Neuronal stem cell (in vitro differentiated cells): ENCODE results near the gene TAP1.
A peak's percentile ranks its signal among the peaks of the same experiment; 100 is the strongest.

Experiments used
- DNase-seq: peaks from one replicate; pipeline ENCODE4 v3.0.0-alpha.2; 2013; ENCODE audit warnings: low spot score
- H2AFZ ChIP-seq: one replicate; pipeline ENCODE4 v1.6.1; 2013; ENCODE audit warnings: mild to moderate bottlenecking, low read length, inconsistent platforms
- H2AK5ac ChIP-seq: 2 replicates; pipeline ENCODE4 v1.6.1; 2013; ENCODE audit warnings: low read depth, mild to moderate bottlenecking, inconsistent platforms, low read length, moderate library complexity, mixed read lengths
- H2BK120ac ChIP-seq: 2 replicates; pipeline ENCODE4 v1.6.1; 2013; ENCODE audit warnings: low read depth, mild to moderate bottlenecking, inconsistent platforms, low read length, moderate library complexity, mixed read lengths
- H2BK12ac ChIP-seq: one replicate; pipeline ENCODE4 v1.6.1; 2013; ENCODE audit warnings: low read length, inconsistent platforms
- H2BK15ac ChIP-seq: 2 replicates; pipeline ENCODE4 v1.6.1; 2013; ENCODE audit warnings: mild to moderate bottlenecking, low read length, inconsistent platforms, mixed read lengths
- H2BK5ac ChIP-seq: one replicate; pipeline ENCODE4 v1.6.1; 2013; ENCODE audit warnings: inconsistent platforms, mild to moderate bottlenecking, low read length, moderate library complexity
- H3K14ac ChIP-seq: one replicate; pipeline ENCODE4 v1.6.1; 2013; ENCODE audit warnings: low read length, inconsistent platforms
- H3K18ac ChIP-seq: 2 replicates; pipeline ENCODE4 v1.6.1; 2013; ENCODE audit warnings: low read length, inconsistent platforms
- H3K23ac ChIP-seq: 2 replicates; pipeline ENCODE4 v1.6.1; 2013; ENCODE audit warnings: low read depth, mild to moderate bottlenecking, mixed read lengths, low read length, inconsistent platforms; ENCODE audit not compliant: poor library complexity
- H3K27ac ChIP-seq: replicated peaks from 3 replicates; pipeline ENCODE4 v1.5.1; 2013; ENCODE audit warnings: low read length, inconsistent platforms
- H3K27me3 ChIP-seq, 3 experiments: 2 replicates each; pipeline ENCODE4 v1.6.1; 2013; ENCODE audit warnings: low read length in 3 of 3, mild to moderate bottlenecking in 2 of 3, inconsistent platforms in 1 of 3, low read depth in 1 of 3, mixed read lengths in 1 of 3, moderate library complexity in 1 of 3; ENCODE audit not compliant: control insufficient read depth in 3 of 3, insufficient read depth in 3 of 3
- H3K36me3 ChIP-seq, 2 donors: replicated peaks in 1 of 2; 2 replicates each; pipeline ENCODE4 v1.6.1; 2013; ENCODE audit warnings: low read length in 2 of 2; ENCODE audit not compliant: control insufficient read depth in 2 of 2, insufficient read depth in 2 of 2
- H3K4ac ChIP-seq: 2 replicates; pipeline ENCODE4 v1.6.1; 2013; ENCODE audit warnings: inconsistent platforms, mild to moderate bottlenecking, low read length, moderate library complexity
- H3K4me1 ChIP-seq, 2 donors: 1 replicate in 1 of 2; 2 replicates in 1 of 2; pipeline ENCODE4 v1.6.1; 2013; ENCODE audit warnings: low read length in 2 of 2, low read depth in 1 of 2; ENCODE audit not compliant: control insufficient read depth in 2 of 2, insufficient read depth in 1 of 2
- H3K4me2 ChIP-seq: one replicate; pipeline ENCODE4 v1.6.1; 2013; ENCODE audit warnings: mild to moderate bottlenecking, low read length, inconsistent platforms; ENCODE audit not compliant: insufficient read depth, poor library complexity, severe bottlenecking
- H3K4me3 ChIP-seq, 2 donors: 2 replicates each; pipeline ENCODE4 v1.5.1; 2013; ENCODE audit warnings: low read length in 2 of 2, mild to moderate bottlenecking in 2 of 2, inconsistent platforms in 1 of 2, moderate library complexity in 1 of 2
- H3K79me1 ChIP-seq: one replicate; pipeline ENCODE4 v1.6.1; 2013; ENCODE audit warnings: low read depth, mild to moderate bottlenecking, inconsistent platforms, low read length, moderate library complexity
- H3K9ac ChIP-seq: one replicate; pipeline ENCODE4 v1.6.1; 2013; ENCODE audit warnings: mild to moderate bottlenecking, low read depth, low read length, inconsistent platforms; ENCODE audit not compliant: poor library complexity
- H3K9me3 ChIP-seq, 2 donors: replicated peaks in 1 of 2; 2 replicates each; pipeline versions ENCODE3 to v1.6.1; 2013; ENCODE audit warnings: low read length in 2 of 2, mild to moderate bottlenecking in 2 of 2, inconsistent platforms in 1 of 2, low read depth in 1 of 2, mixed read lengths in 1 of 2, moderate library complexity in 1 of 2; ENCODE audit not compliant: control insufficient read depth in 2 of 2, insufficient read depth in 1 of 2
- H4K8ac ChIP-seq: one replicate; pipeline ENCODE4 v1.6.1; 2013; ENCODE audit warnings: low read depth, mild to moderate bottlenecking, inconsistent platforms, low read length, moderate library complexity
- H4K91ac ChIP-seq: one replicate; pipeline ENCODE4 v1.6.1; 2013; ENCODE audit warnings: low read length, low read depth, mild to moderate bottlenecking, inconsistent platforms; ENCODE audit not compliant: poor library complexity
- WGBS, 2 donors: extraction: QIAGEN DNeasy Blood & Tissue Kit; methylation state at CpG; one replicate each; pipeline ENCODE4 v1.1.7; 2013; ENCODE audit warnings: missing lambda C conversion rate in 2 of 2, mixed read lengths in 1 of 2; ENCODE audit not compliant: insufficient read length in 2 of 2, insufficient replicate concordance in 1 of 2; ENCODE audit errors: extremely low coverage in 2 of 2; 5-methylcytosine and 5-hydroxymethylcytosine counted together

TAP1 gene

DNA sequence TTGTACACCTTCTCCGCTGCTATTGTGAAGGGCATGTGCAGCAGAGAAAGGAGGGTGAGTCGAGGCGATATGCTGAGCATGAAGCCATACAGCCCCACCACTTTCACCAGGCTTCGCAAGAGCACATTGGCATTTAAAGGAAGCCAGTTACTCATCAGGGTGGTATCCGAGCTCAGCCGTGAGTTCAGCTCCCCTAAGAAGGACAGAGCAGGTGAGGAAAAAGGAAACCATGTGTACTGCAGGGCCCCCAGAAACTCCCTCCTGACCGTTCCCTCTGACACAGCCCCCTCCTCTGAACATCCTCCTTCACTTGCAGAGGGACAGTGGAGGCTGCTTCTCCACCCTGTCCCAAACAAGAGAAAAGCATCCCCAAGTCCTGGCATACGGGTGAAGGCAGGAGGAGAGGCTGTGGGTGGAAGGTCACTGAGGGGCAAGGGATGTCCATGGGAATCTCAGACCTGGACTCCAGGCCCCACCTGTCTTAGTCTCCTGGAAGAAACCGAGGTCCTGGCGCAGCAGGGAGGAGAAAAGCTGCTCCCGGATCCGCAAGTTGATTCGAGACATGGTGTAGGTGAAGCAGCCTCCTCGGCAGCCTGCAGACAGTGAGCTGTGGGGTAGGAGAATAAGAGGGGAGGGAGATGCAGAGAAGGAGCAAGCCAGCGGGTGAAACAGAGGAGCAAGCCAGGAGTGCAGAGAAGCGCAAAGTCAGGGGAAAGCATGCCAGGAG lies 18.2 kb downstream of the TAP1 start:
- Histone ChIP-seq H3K14ac (no peak overlapping the region), H2AFZ (no peak overlapping the region), H3K18ac (no peak overlapping the region), H3K9me3 (peaks cover 0 to 3% of the 10 kb centered on the region in 2 donors), H2BK120ac (no peak overlapping the region), H3K36me3 (no peaks in the 10 kb centered on the region), H3K27ac (no peak overlapping the region), H3K23ac (no peak overlapping the region), H2AK5ac (no peak overlapping the region), H2BK12ac (no peak overlapping the region), H3K79me1 (no peaks in the 10 kb centered on the region), H3K4me2 (no peak overlapping the region), H4K8ac (no peak overlapping the region), H3K9ac (no peak overlapping the region), H3K27me3 (peaks cover 0 to 10% (median 0%) of the 10 kb centered on the region in 3 experiments), H2BK5ac (no peak overlapping the region), H3K4me3 (no peak overlapping the region), H3K4me1 (peaks cover 0 to 7% of the 10 kb centered on the region in 2 donors), H2BK15ac (no peak overlapping the region), H3K4ac (no peak overlapping the region), H4K91ac (no peak overlapping the region)
- no CpG with 5 or more reads among the region's 16 CpGs for WGBS, 2 donors
- DNase-seq, result no peak

GRCh38 chr6:32833664-32834063 lies 19.8 kb downstream of the TAP1 start:
- no peak overlapping the region for H4K8ac ChIP-seq
- no peak overlapping the region for H3K18ac ChIP-seq
- H3K79me1 ChIP-seq, result no peaks in the 10 kb centered on the region
- peaks cover 0 to 7% of the 10 kb centered on the region in 2 donors for H3K4me1 ChIP-seq
- no peaks in the 10 kb centered on the region for H3K36me3 ChIP-seq
- H3K9me3 ChIP-seq, result peaks cover 0 to 3% of the 10 kb centered on the region in 2 donors
- H2BK12ac ChIP-seq, result no peak overlapping the region
- H2BK5ac ChIP-seq, result no peak overlapping the region
- no peak overlapping the region for H2AK5ac ChIP-seq
- no peak overlapping the region for H3K27ac ChIP-seq
- no peak overlapping the region for H3K14ac ChIP-seq
- DNase-seq, result no peak
- no peak overlapping the region for H3K9ac ChIP-seq
- no peak overlapping the region for H2BK15ac ChIP-seq
- no peak overlapping the region for H2AFZ ChIP-seq
- H3K4ac ChIP-seq, result no peak overlapping the region
- no peak overlapping the region for H3K23ac ChIP-seq
- no peaks in the 10 kb centered on the region for H3K27me3 ChIP-seq
- no peak overlapping the region for H2BK120ac ChIP-seq
- no CpG with 5 or more reads among the region's 5 CpGs for WGBS, 2 donors
- no peak overlapping the region for H3K4me2 ChIP-seq
- no peak overlapping the region for H3K4me3 ChIP-seq
- no peak overlapping the region for H4K91ac ChIP-seq

DNA sequence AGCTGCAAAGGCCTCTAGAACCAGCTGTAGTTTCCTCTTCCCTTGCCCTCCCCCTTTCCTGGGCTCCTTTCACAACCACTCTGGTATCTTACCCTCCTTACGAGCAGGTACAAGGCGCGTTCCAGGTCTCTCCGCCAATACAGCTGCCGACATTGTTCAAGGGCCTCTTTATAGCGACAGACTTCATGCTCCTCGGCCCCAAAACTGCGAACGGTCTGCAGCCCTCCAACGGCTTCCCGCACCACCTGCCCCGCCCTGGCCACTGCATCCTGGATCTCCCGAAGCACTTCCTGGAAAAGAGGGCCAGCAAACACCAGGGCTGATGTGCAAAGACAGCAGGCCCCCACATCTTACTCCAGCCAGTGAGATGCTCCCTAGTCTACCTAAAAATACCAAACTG lies 21.0 kb downstream of the TAP1 start:
- Histone ChIP-seq H3K36me3 (no peaks in the 10 kb centered on the region), H3K27me3 (no peaks in the 10 kb centered on the region), H3K4ac (no peak overlapping the region), H2BK12ac (no peak overlapping the region), H4K8ac (no peak overlapping the region), H3K18ac (no peak overlapping the region), H3K23ac (no peak overlapping the region), H2AK5ac (peak overlapping the region; percentile 27), H3K14ac (no peak overlapping the region), H3K9ac (no peak overlapping the region), H3K27ac (no peak overlapping the region), H2AFZ (no peak overlapping the region), H3K4me3 (no peak overlapping the region), H3K4me1 (peaks cover 0 to 2% of the 10 kb centered on the region in 2 donors), H3K79me1 (no peaks in the 10 kb centered on the region), H4K91ac (no peak overlapping the region), H2BK120ac (no peak overlapping the region), H3K9me3 (peaks cover 0 to 3% of the 10 kb centered on the region in 2 donors), H2BK15ac (no peak overlapping the region), H2BK5ac (peak overlapping the region; percentile 22), H3K4me2 (no peak overlapping the region)
- DNase-seq, result no peak
- no CpG with 5 or more reads among the region's 13 CpGs for WGBS, 2 donors

- no peaks in the 10 kb centered on the region for H3K79me1 ChIP-seq
- no peak overlapping the region for H3K27ac ChIP-seq
- no peak overlapping the region for H3K23ac ChIP-seq
- H3K4me1 ChIP-seq, result peaks cover 0 to 1% of the 10 kb centered on the region in 2 donors
- H3K9me3 ChIP-seq, result peaks cover 0 to 3% of the 10 kb centered on the region in 2 donors
- H3K27me3 ChIP-seq, result no peaks in the 10 kb centered on the region
- H3K9ac ChIP-seq, result no peak overlapping the region
- H3K14ac ChIP-seq, result no peak overlapping the region
- H2BK5ac ChIP-seq, result no peak overlapping the region
- no peak for DNase-seq
- H2BK15ac ChIP-seq, result no peak overlapping the region
- H2BK120ac ChIP-seq, result no peak overlapping the region
- no peak overlapping the region for H3K18ac ChIP-seq
- no peak overlapping the region for H4K8ac ChIP-seq
- H4K91ac ChIP-seq, result no peak overlapping the region
- no peaks in the 10 kb centered on the region for H3K36me3 ChIP-seq
- no peak overlapping the region for H2AK5ac ChIP-seq
- no peak overlapping the region for H3K4me2 ChIP-seq
- H3K4me3 ChIP-seq, result no peak overlapping the region
- no CpG with 5 or more reads among the region's 5 CpGs for WGBS, 2 donors
- H3K4ac ChIP-seq, result no peak overlapping the region
- H2AFZ ChIP-seq, result no peak overlapping the region
- H2BK12ac ChIP-seq, result no peak overlapping the region
Measured at GRCh38 chr6:32830936-32831335, 22.6 kb downstream of the TAP1 start.
